Uterus (tissue), 2 donors: ENCODE data around the gene CACNA1F.
A peak's percentile ranks its signal among the peaks of the same experiment; 100 is the strongest.

Experiments used
- CTCF ChIP-seq, 4 experiments: fragments of 200-600 bp in 2 of 4; fragments of 450-650 bp in 2 of 4; sonication (generic) in 2 of 4; IDR thresholded peaks; one replicate each; pipeline ENCODE4 v1.5.1; 2016 to 2019; ENCODE audit warnings: antibody characterized with exemption in 4 of 4, mild to moderate bottlenecking in 2 of 4, moderate library complexity in 1 of 4
- POLR2A ChIP-seq, 2 donors: fragments of 450-650 bp; IDR thresholded peaks; one replicate each; pipeline ENCODE4 v1.6.1; 2016; ENCODE audit warnings: antibody characterized with exemption in 2 of 2, mild to moderate bottlenecking in 1 of 2, moderate library complexity in 1 of 2

- no peak for TF ChIP-seq CTCF (IDR thresholded peaks at IDR 0.05)
- TF ChIP-seq POLR2A (IDR thresholded peaks at IDR 0.05), result peak in 1 of 2 donors; percentile 20
Observed at GRCh38 chrX:49155243-49155899, 77.8 kb downstream of the CACNA1F start.
